Smooth muscle cell (in vitro differentiated cells): ENCODE measurements around the gene ADGRV1. TPM values are rescaled to one million over a fixed set of nuclear protein-coding genes. Genes with fewer than 3 reads are reported as not detected.
"Not testable (repeated sequence)": the region's sequence is repeated elsewhere in the genome, so short reads cannot be mapped to it uniquely, and the experiment has no call there.

ENCODE experiments used
- DNase-seq: peaks from one replicate; lab custom pipeline; 2025; ENCODE audit not compliant: unreplicated experiment; lab: John Stamatoyannopoulos, UW
- H2AFZ ChIP-seq: fragments of 200-600 bp; sonication (generic); 2 replicates; pipeline ENCODE4 v1.6.0; 2016; ENCODE audit warnings: antibody characterized with exemption, low read depth, mild to moderate bottlenecking
- H3F3A ChIP-seq: fragments of 200-600 bp; sonication (generic); 2 replicates; pipeline ENCODE4 v1.6.0; 2017; ENCODE audit warnings: antibody characterized with exemption, low read depth
- H3K27ac ChIP-seq: fragments of 200-600 bp; sonication (generic); 2 replicates; pipeline ENCODE4 v1.5.1; 2016; ENCODE audit warnings: low read depth, mild to moderate bottlenecking
- H3K27me3 ChIP-seq: fragments of 200-600 bp; sonication (generic); 2 replicates; pipeline ENCODE4 v1.6.1; 2016; ENCODE audit warnings: low read depth, mild to moderate bottlenecking
- H3K36me3 ChIP-seq: fragments of 200-600 bp; sonication (generic); 2 replicates; pipeline ENCODE4 v1.5.1; 2016; ENCODE audit warnings: low read depth
- H3K4me1 ChIP-seq: fragments of 200-600 bp; sonication (generic); 2 replicates; pipeline ENCODE4 v1.5.1; 2016; ENCODE audit warnings: low read depth
- H3K4me2 ChIP-seq: fragments of 200-600 bp; sonication (generic); 2 replicates; pipeline ENCODE4 v1.6.0; 2016; ENCODE audit warnings: mild to moderate bottlenecking
- H3K4me3 ChIP-seq: fragments of 200-600 bp; sonication (generic); 2 replicates; pipeline ENCODE4 v1.5.1; 2016; ENCODE audit warnings: mild to moderate bottlenecking
- H3K79me2 ChIP-seq: fragments of 200-600 bp; sonication (generic); 2 replicates; pipeline ENCODE4 v1.6.0; 2016; ENCODE audit warnings: low read depth, mild to moderate bottlenecking
- H3K9ac ChIP-seq: fragments of 200-600 bp; sonication (generic); 2 replicates; pipeline ENCODE4 v1.6.0; 2016; ENCODE audit warnings: low read depth
- H3K9me3 ChIP-seq: fragments of 200-600 bp; sonication (generic); replicated peaks from 2 replicates; pipeline ENCODE4 v1.5.1; 2016; ENCODE audit warnings: low read depth
- H4K20me1 ChIP-seq: fragments of 200-600 bp; sonication (generic); 2 replicates; pipeline ENCODE4 v1.6.0; 2016; ENCODE audit warnings: low read depth
- CTCF ChIP-seq: fragments of 200-600 bp; sonication (generic); IDR thresholded peaks from 2 replicates; pipeline ENCODE4 v1.5.1; 2017; ENCODE audit warnings: borderline replicate concordance, mild to moderate bottlenecking, antibody characterized with exemption; ENCODE audit not compliant: insufficient read depth, poor library complexity, severe bottlenecking
- WGBS: methylation state at CpG from one replicate; pipeline ENCODE4 v1.1.7; 2016; ENCODE audit warnings: low lambda C conversion rate; 5-methylcytosine and 5-hydroxymethylcytosine counted together
- polyA plus RNA-seq: library from polyadenylated mRNA; unstranded; fragments of >200 nt; fragmentation: Nextera tagmentation; extraction: Ambion mirVana; gene quantifications from 2 replicates; pipeline ENCODE4 v1.2.1, GENCODE V29; 2016
- total RNA-seq: library from RNA; depleted of rRNA; stranded (reverse); fragments of >200 nt; gene quantifications from 2 replicates; pipeline ENCODE4 v1.2.3, GENCODE V29; 2014

Gene ADGRV1
- total and polyA plus RNA-seq, 2 experiments from 2014 or later, result 16.8 to 17.7 TPM

DNA sequence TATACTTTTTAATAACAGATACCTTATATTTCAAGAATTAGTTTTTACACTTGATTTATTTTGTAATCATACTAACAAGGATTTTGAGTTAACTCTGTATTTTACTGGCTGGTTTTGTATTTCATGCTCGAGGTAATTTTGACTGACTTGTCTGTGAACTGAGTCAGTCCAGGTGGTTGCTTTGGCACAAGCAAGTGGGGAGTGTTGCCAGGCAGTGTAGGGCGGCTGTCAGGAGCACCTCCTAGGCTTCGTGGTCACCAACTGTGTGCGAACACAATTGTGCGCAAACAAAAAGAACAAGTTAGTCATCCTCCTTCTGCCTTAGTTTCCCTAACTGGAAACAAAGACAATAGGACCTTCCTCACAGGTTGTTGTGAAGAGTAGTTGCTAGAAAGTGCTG lies 286.3 kb downstream of the ADGRV1 start:
- no peaks in the 10 kb centered on the region for H4K20me1 ChIP-seq
- no peak overlapping the region for H3K4me3 ChIP-seq
- 86% methylated on average over 5 of the region's 5 CpGs for WGBS
- no peaks in the 10 kb centered on the region for H3K9me3 ChIP-seq
- H3K79me2 ChIP-seq, result no peaks in the 10 kb centered on the region
- no peak for TF ChIP-seq CTCF
- H3K4me1 ChIP-seq, result peaks cover 18% of the 10 kb centered on the region
- H3K9ac ChIP-seq, result no peak overlapping the region
- H3K36me3 ChIP-seq, result no peaks in the 10 kb centered on the region
- H2AFZ ChIP-seq, result peak overlapping the region; percentile 18
- peak overlapping the region; percentile 31 for H3K4me2 ChIP-seq
- H3F3A ChIP-seq, result no peaks in the 10 kb centered on the region
- no peaks in the 10 kb centered on the region for H3K27me3 ChIP-seq
- DNase-seq, result no peak
- H3K27ac ChIP-seq, result peak overlapping the region; percentile 3

DNA sequence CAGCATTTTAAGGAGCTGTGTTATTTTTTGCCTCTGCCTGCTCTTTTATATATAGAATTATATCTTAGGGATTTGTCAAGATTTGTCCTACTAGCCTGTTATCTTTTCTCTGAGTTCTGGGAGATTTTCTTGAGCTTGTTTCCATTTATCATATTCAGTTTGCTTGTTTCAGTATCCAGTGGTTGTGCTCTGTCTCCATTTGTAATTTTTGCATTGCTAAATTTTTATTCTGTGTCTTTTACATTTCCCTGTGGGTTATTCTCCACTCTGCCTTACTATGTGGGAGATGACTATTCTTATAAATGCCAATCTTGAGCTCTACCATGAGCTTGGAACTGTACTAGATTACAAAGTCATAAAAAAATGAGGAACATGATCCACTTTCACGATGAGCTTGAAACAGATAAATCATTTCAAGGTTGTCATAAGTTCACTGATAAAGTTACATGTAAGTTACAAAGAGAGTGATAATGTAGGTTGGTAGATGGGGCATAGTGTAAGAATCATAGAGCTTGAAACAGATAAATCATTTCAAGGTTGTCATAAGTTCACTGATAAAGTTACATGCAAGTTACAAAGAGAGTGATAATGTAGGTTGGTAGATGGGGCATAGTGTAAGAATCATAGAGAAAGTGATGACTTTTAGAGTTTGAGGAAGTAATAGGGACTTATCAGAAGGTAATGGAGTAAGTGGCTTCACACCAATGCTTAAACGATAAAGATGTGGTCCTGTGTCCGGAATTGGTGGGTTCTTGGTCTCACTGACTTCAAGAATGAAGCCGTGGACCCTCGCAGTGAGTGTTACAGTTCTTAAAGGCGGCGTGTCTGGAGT lies 287.3 kb downstream of the ADGRV1 start:
- Histone ChIP-seq H3K9ac (no peak overlapping the region), H3K36me3 (no peaks in the 10 kb centered on the region), H2AFZ (no peak overlapping the region), H3K79me2 (no peaks in the 10 kb centered on the region), H3K9me3 (no peaks in the 10 kb centered on the region), H3K27me3 (no peaks in the 10 kb centered on the region), H4K20me1 (no peaks in the 10 kb centered on the region), H3K27ac (peak overlapping the region; percentile 3), H3F3A (no peaks in the 10 kb centered on the region), H3K4me3 (no peak overlapping the region), H3K4me1 (peaks cover 18% of the 10 kb centered on the region), H3K4me2 (peak overlapping the region; percentile 13)
- TF ChIP-seq CTCF, result no peak
- 89% methylated on average over 7 of the region's 7 CpGs for WGBS
- no peak for DNase-seq

DNA sequence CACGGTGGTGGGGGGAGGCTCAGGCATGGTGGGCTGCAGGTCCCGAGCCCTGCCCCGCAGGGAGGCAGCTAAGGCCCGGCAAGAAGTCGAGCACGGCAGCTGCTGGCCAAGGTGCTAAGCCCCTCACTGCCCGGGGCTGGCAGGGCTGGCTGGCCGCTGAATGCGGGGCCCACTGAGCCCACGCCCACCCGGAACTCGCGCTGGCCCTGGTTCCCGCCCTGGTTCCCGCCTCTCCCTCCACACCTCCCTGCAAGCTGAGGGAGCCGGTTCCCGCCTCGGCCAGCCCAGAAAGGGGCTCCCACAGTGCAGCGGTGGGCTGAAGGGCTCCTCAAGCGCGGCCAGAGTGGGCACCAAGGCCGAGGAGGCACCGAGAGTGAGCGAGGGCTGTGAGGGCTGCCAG lies 289.0 kb downstream of the ADGRV1 start:
- not testable (repeated sequence) for H3K4me2 ChIP-seq, H4K20me1 ChIP-seq, H2AFZ ChIP-seq, H3F3A ChIP-seq, H3K36me3 ChIP-seq, H3K4me3 ChIP-seq, H3K9ac ChIP-seq, H3K9me3 ChIP-seq, H3K79me2 ChIP-seq, DNase-seq, H3K27ac ChIP-seq, H3K27me3 ChIP-seq
- peaks cover 18% of the 10 kb centered on the region for H3K4me1 ChIP-seq
- WGBS, result 98% methylated on average over 17 of the region's 24 CpGs

DNA sequence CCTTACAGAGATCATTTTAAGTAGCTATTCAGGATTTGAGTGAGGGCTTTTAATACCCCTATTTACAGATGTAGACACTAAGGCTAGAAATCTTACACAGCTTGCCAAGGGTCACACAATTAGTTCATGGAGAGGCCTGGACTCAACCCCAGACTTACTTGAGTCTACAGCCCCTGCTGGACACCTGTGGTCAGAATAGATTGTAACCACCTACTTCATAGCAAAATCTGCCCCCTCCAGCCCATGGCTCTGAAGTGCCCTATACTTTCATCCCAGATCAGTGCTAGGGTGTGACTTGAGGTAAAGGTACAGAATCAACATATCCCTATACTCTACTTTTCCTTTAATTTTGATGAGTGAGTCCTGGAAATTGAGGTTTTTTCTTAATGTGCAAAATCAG lies 291.3 kb downstream of the ADGRV1 start:
- peaks cover 6% of the 10 kb centered on the region for H3K4me1 ChIP-seq
- H3K79me2 ChIP-seq, result no peaks in the 10 kb centered on the region
- no peaks in the 10 kb centered on the region for H3K9me3 ChIP-seq
- no peak overlapping the region for H3K27ac ChIP-seq
- H3K27me3 ChIP-seq, result no peaks in the 10 kb centered on the region
- TF ChIP-seq CTCF, result no peak
- no peak overlapping the region for H2AFZ ChIP-seq
- H3K4me2 ChIP-seq, result no peak overlapping the region
- no peaks in the 10 kb centered on the region for H4K20me1 ChIP-seq
- no peak overlapping the region for H3K4me3 ChIP-seq
- no peaks in the 10 kb centered on the region for H3F3A ChIP-seq
- no peak for DNase-seq
- H3K36me3 ChIP-seq, result no peaks in the 10 kb centered on the region
- no peak overlapping the region for H3K9ac ChIP-seq
